ENCODE measurements around the gene FAM117B. TPM values are rescaled to one million over a fixed set of nuclear protein-coding genes. Genes with fewer than 3 reads are reported as not detected.
"Not testable (repeated sequence)": the region's sequence is repeated elsewhere in the genome, so short reads cannot be mapped to it uniquely, and the experiment has no call there.

Gene FAM117B
- total RNA-seq, 2 donors from 2014 or later, result 32.1 to 34.0 TPM

- H3K4me3 Mint-ChIP-seq, result no peak overlapping the region
- peak overlapping the region; percentile 2 for H3K27ac Mint-ChIP-seq
- H3K27me3 Mint-ChIP-seq (ENCODE audit: insufficient read depth), result no peaks in the 10 kb centered on the region
- Histone ChIP-seq H3K27ac (ENCODE audit: low read depth, low read length) (peak overlapping the region; percentile 24), H3K9me3 (ENCODE audit: control insufficient read depth, low read length) (no peaks in the 10 kb centered on the region), H3K27me3 (ENCODE audit: control insufficient read depth, insufficient read depth, low read length, poor library complexity, severe bottlenecking) (no peaks in the 10 kb centered on the region), H3K4me1 (ENCODE audit: control insufficient read depth, insufficient read depth, low read length) (no peaks in the 10 kb centered on the region), H3K4me3 (ENCODE audit: low read length) (no peak overlapping the region), H3K36me3 (ENCODE audit: control insufficient read depth, insufficient read depth, low read length) (no peaks in the 10 kb centered on the region), H3K9ac (ENCODE audit: extremely low read depth, low read length, poor library complexity, severe bottlenecking) (no peak overlapping the region)
- DNase-seq, result no peak
- peaks cover 6% of the 10 kb centered on the region for H3K4me1 Mint-ChIP-seq
- 96 to 100% methylated on average over 1 of the region's 2 CpGs for WGBS, 2 experiments (ENCODE audit: insufficient coverage in 1 of 2, insufficient read length in 1 of 2)
- H3K36me3 Mint-ChIP-seq (ENCODE audit: low read depth), result peaks cover 9% of the 10 kb centered on the region
- no peaks in the 10 kb centered on the region for H3K9me3 Mint-ChIP-seq
- no peak for TF ChIP-seq CTCF (conservative IDR thresholded peaks at IDR 0.05)
These were observed 26.0 kb downstream of the FAM117B start for GRCh38 chr2:202660796-202661195.

- H3K4me1 ChIP-seq (ENCODE audit: control insufficient read depth, insufficient read depth, low read length), result no peaks in the 10 kb centered on the region
- H3K4me3 Mint-ChIP-seq, result no peak overlapping the region
- H3K9me3 ChIP-seq (ENCODE audit: control insufficient read depth, low read length), result no peaks in the 10 kb centered on the region
- H3K27me3 ChIP-seq (ENCODE audit: control insufficient read depth, insufficient read depth, low read length, poor library complexity, severe bottlenecking), result no peaks in the 10 kb centered on the region
- no peak for DNase-seq
- no peaks in the 10 kb centered on the region for H3K36me3 Mint-ChIP-seq (ENCODE audit: low read depth)
- WGBS, 2 experiments (ENCODE audit: insufficient coverage in 1 of 2, insufficient read length in 1 of 2), result 100% methylated on average over 1 of the region's 1 CpG; no CpG with 5 or more reads in 1 of the 2 experiments
- H3K4me3 ChIP-seq (ENCODE audit: low read length), result no peak overlapping the region
- H3K4me1 Mint-ChIP-seq, result peaks cover 21% of the 10 kb centered on the region
- H3K27me3 Mint-ChIP-seq (ENCODE audit: insufficient read depth), result no peaks in the 10 kb centered on the region
- H3K36me3 ChIP-seq (ENCODE audit: control insufficient read depth, insufficient read depth, low read length), result peaks cover 4% of the 10 kb centered on the region
- no peak overlapping the region for H3K27ac Mint-ChIP-seq
- H3K9ac ChIP-seq (ENCODE audit: extremely low read depth, low read length, poor library complexity, severe bottlenecking), result no peak overlapping the region
- no peak for TF ChIP-seq CTCF (conservative IDR thresholded peaks at IDR 0.05)
- H3K9me3 Mint-ChIP-seq, result no peaks in the 10 kb centered on the region
- no peak overlapping the region for H3K27ac ChIP-seq (ENCODE audit: low read depth, low read length)
These were observed 35.1 kb downstream of the FAM117B start for GRCh38 chr2:202669841-202670240.

- Histone ChIP-seq H3K4me1 (ENCODE audit: control insufficient read depth, insufficient read depth, low read length) (no peaks in the 10 kb centered on the region), H3K36me3 (ENCODE audit: control insufficient read depth, insufficient read depth, low read length) (peaks cover 4% of the 10 kb centered on the region), H3K9ac (ENCODE audit: extremely low read depth, low read length, poor library complexity, severe bottlenecking) (no peak overlapping the region), H3K27me3 (ENCODE audit: control insufficient read depth, insufficient read depth, low read length, poor library complexity, severe bottlenecking) (no peaks in the 10 kb centered on the region), H3K9me3 (ENCODE audit: control insufficient read depth, low read length) (no peaks in the 10 kb centered on the region), H3K27ac (ENCODE audit: low read depth, low read length) (no peak overlapping the region), H3K4me3 (ENCODE audit: low read length) (no peak overlapping the region)
- Mint-ChIP-seq H3K27ac (no peak overlapping the region), H3K4me1 (peaks cover 18% of the 10 kb centered on the region), H3K9me3 (no peaks in the 10 kb centered on the region), H3K27me3 (ENCODE audit: insufficient read depth) (no peaks in the 10 kb centered on the region), H3K36me3 (ENCODE audit: low read depth) (peaks cover 2% of the 10 kb centered on the region), H3K4me3 (no peak overlapping the region)
- no peak for DNase-seq
- 91 to 100% methylated on average over 2 to 3 of the region's 3 CpGs for WGBS, 2 experiments (ENCODE audit: insufficient coverage in 1 of 2, insufficient read length in 1 of 2)
- no peak for TF ChIP-seq CTCF (conservative IDR thresholded peaks at IDR 0.05)
These were observed 36.7 kb downstream of the FAM117B start for GRCh38 chr2:202671317-202672035.

GRCh38 chr2:202675097-202675496 lies 40.3 kb downstream of the FAM117B start:
- not testable (repeated sequence) for H3K4me3 ChIP-seq (ENCODE audit: low read length); H3K36me3 Mint-ChIP-seq (ENCODE audit: low read depth); H3K27ac Mint-ChIP-seq; H3K4me1 ChIP-seq (ENCODE audit: control insufficient read depth, insufficient read depth, low read length); DNase-seq; H3K9ac ChIP-seq (ENCODE audit: extremely low read depth, low read length, poor library complexity, severe bottlenecking); H3K27ac ChIP-seq (ENCODE audit: low read depth, low read length); H3K4me3 Mint-ChIP-seq; H3K4me1 Mint-ChIP-seq; H3K27me3 ChIP-seq (ENCODE audit: control insufficient read depth, insufficient read depth, low read length, poor library complexity, severe bottlenecking); H3K9me3 Mint-ChIP-seq; H3K9me3 ChIP-seq (ENCODE audit: control insufficient read depth, low read length); H3K36me3 ChIP-seq (ENCODE audit: control insufficient read depth, insufficient read depth, low read length); H3K27me3 Mint-ChIP-seq (ENCODE audit: insufficient read depth)
- WGBS, 2 experiments (ENCODE audit: insufficient coverage in 1 of 2, insufficient read length in 1 of 2), result 80 to 99% methylated on average over 1 to 6 of the region's 6 CpGs
